ENCODE data around the gene OPCML.

OPCML gene

GRCh38 chr11:133258751-133259150 is 273.6 kb downstream of the OPCML start:
- Histone ChIP-seq H3K9ac (ENCODE audit: low read length) (no peak overlapping the region), H3K9me3 (ENCODE audit: control insufficient read depth, insufficient read depth, low read depth, low read length) (no peaks in the 10 kb centered on the region), H3K27ac (ENCODE audit: low read depth, low read length) (no peak overlapping the region), H3K27me3 (ENCODE audit: control insufficient read depth, insufficient read depth, low read length) (no peaks in the 10 kb centered on the region), H3K4me1 (ENCODE audit: control insufficient read depth, insufficient read depth, low read length) (no peaks in the 10 kb centered on the region), H3K4me3 (ENCODE audit: low read depth, low read length) (no peak overlapping the region), H3K36me3 (ENCODE audit: control insufficient read depth, insufficient read depth, low read length) (no peaks in the 10 kb centered on the region)

- Histone ChIP-seq H3K4me1 (ENCODE audit: control insufficient read depth, insufficient read depth, low read length) (no peaks in the 10 kb centered on the region), H3K4me3 (ENCODE audit: low read depth, low read length) (no peak overlapping the region), H3K36me3 (ENCODE audit: control insufficient read depth, insufficient read depth, low read length) (no peaks in the 10 kb centered on the region), H3K9me3 (ENCODE audit: control insufficient read depth, insufficient read depth, low read depth, low read length) (no peaks in the 10 kb centered on the region), H3K27ac (ENCODE audit: low read depth, low read length) (no peak overlapping the region), H3K27me3 (ENCODE audit: control insufficient read depth, insufficient read depth, low read length) (no peaks in the 10 kb centered on the region), H3K9ac (ENCODE audit: low read length) (no peak overlapping the region)
These were observed 277.7 kb downstream of the OPCML start for GRCh38 chr11:133254601-133255000.

GRCh38 chr11:133253570-133253969 is 278.7 kb downstream of the OPCML start:
- no peak overlapping the region for H3K27ac ChIP-seq (ENCODE audit: low read depth, low read length)
- H3K9ac ChIP-seq (ENCODE audit: low read length): no peak overlapping the region
- H3K9me3 ChIP-seq (ENCODE audit: control insufficient read depth, insufficient read depth, low read depth, low read length): no peaks in the 10 kb centered on the region
- no peaks in the 10 kb centered on the region for H3K36me3 ChIP-seq (ENCODE audit: control insufficient read depth, insufficient read depth, low read length)
- H3K4me1 ChIP-seq (ENCODE audit: control insufficient read depth, insufficient read depth, low read length): no peaks in the 10 kb centered on the region
- no peak overlapping the region for H3K4me3 ChIP-seq (ENCODE audit: low read depth, low read length)
- no peaks in the 10 kb centered on the region for H3K27me3 ChIP-seq (ENCODE audit: control insufficient read depth, insufficient read depth, low read length)

GRCh38 chr11:133251841-133252240 is 280.5 kb downstream of the OPCML start:
- H3K27me3 ChIP-seq (ENCODE audit: control insufficient read depth, insufficient read depth, low read length): no peaks in the 10 kb centered on the region
- H3K9ac ChIP-seq (ENCODE audit: low read length): no peak overlapping the region
- H3K4me1 ChIP-seq (ENCODE audit: control insufficient read depth, insufficient read depth, low read length): no peaks in the 10 kb centered on the region
- H3K27ac ChIP-seq (ENCODE audit: low read depth, low read length): no peak overlapping the region
- H3K4me3 ChIP-seq (ENCODE audit: low read depth, low read length): no peak overlapping the region
- no peaks in the 10 kb centered on the region for H3K9me3 ChIP-seq (ENCODE audit: control insufficient read depth, insufficient read depth, low read depth, low read length)
- no peaks in the 10 kb centered on the region for H3K36me3 ChIP-seq (ENCODE audit: control insufficient read depth, insufficient read depth, low read length)

- H3K9ac ChIP-seq (ENCODE audit: low read length): no peak overlapping the region
- H3K9me3 ChIP-seq (ENCODE audit: control insufficient read depth, insufficient read depth, low read depth, low read length): no peaks in the 10 kb centered on the region
- H3K36me3 ChIP-seq (ENCODE audit: control insufficient read depth, insufficient read depth, low read length): no peaks in the 10 kb centered on the region
- no peaks in the 10 kb centered on the region for H3K4me1 ChIP-seq (ENCODE audit: control insufficient read depth, insufficient read depth, low read length)
- H3K27ac ChIP-seq (ENCODE audit: low read depth, low read length): no peak overlapping the region
- no peaks in the 10 kb centered on the region for H3K27me3 ChIP-seq (ENCODE audit: control insufficient read depth, insufficient read depth, low read length)
- H3K4me3 ChIP-seq (ENCODE audit: low read depth, low read length): no peak overlapping the region
These were observed 282.8 kb downstream of the OPCML start for GRCh38 chr11:133249530-133249929.

- Histone ChIP-seq H3K9me3 (ENCODE audit: control insufficient read depth, insufficient read depth, low read depth, low read length) (no peaks in the 10 kb centered on the region), H3K36me3 (ENCODE audit: control insufficient read depth, insufficient read depth, low read length) (no peaks in the 10 kb centered on the region), H3K27ac (ENCODE audit: low read depth, low read length) (no peak overlapping the region), H3K27me3 (ENCODE audit: control insufficient read depth, insufficient read depth, low read length) (no peaks in the 10 kb centered on the region), H3K9ac (ENCODE audit: low read length) (no peak overlapping the region), H3K4me1 (ENCODE audit: control insufficient read depth, insufficient read depth, low read length) (no peaks in the 10 kb centered on the region), H3K4me3 (ENCODE audit: low read depth, low read length) (no peak overlapping the region)
These were observed 283.2 kb downstream of the OPCML start for GRCh38 chr11:133249065-133249464.

- no peaks in the 10 kb centered on the region for H3K9me3 ChIP-seq (ENCODE audit: control insufficient read depth, insufficient read depth, low read depth, low read length)
- no peaks in the 10 kb centered on the region for H3K27me3 ChIP-seq (ENCODE audit: control insufficient read depth, insufficient read depth, low read length)
- no peak overlapping the region for H3K9ac ChIP-seq (ENCODE audit: low read length)
- H3K4me1 ChIP-seq (ENCODE audit: control insufficient read depth, insufficient read depth, low read length): peaks cover 12% of the 10 kb centered on the region
- H3K27ac ChIP-seq (ENCODE audit: low read depth, low read length): no peak overlapping the region
- no peaks in the 10 kb centered on the region for H3K36me3 ChIP-seq (ENCODE audit: control insufficient read depth, insufficient read depth, low read length)
- H3K4me3 ChIP-seq (ENCODE audit: low read depth, low read length): no peak overlapping the region
These were observed 288.5 kb downstream of the OPCML start for GRCh38 chr11:133243832-133244231.

GRCh38 chr11:133240908-133241655 is 291.2 kb downstream of the OPCML start:
- no peaks in the 10 kb centered on the region for H3K9me3 ChIP-seq (ENCODE audit: control insufficient read depth, insufficient read depth, low read depth, low read length)
- no peak overlapping the region for H3K27ac ChIP-seq (ENCODE audit: low read depth, low read length)
- H3K4me1 ChIP-seq (ENCODE audit: control insufficient read depth, insufficient read depth, low read length): peaks cover 15% of the 10 kb centered on the region
- no peak overlapping the region for H3K9ac ChIP-seq (ENCODE audit: low read length)
- no peaks in the 10 kb centered on the region for H3K27me3 ChIP-seq (ENCODE audit: control insufficient read depth, insufficient read depth, low read length)
- no peak overlapping the region for H3K4me3 ChIP-seq (ENCODE audit: low read depth, low read length)
- H3K36me3 ChIP-seq (ENCODE audit: control insufficient read depth, insufficient read depth, low read length): no peaks in the 10 kb centered on the region

GRCh38 chr11:133239575-133239974 is 292.7 kb downstream of the OPCML start:
- H3K27me3 ChIP-seq (ENCODE audit: control insufficient read depth, insufficient read depth, low read length): no peaks in the 10 kb centered on the region
- no peak overlapping the region for H3K9ac ChIP-seq (ENCODE audit: low read length)
- no peaks in the 10 kb centered on the region for H3K9me3 ChIP-seq (ENCODE audit: control insufficient read depth, insufficient read depth, low read depth, low read length)
- peaks cover 15% of the 10 kb centered on the region for H3K4me1 ChIP-seq (ENCODE audit: control insufficient read depth, insufficient read depth, low read length)
- no peaks in the 10 kb centered on the region for H3K36me3 ChIP-seq (ENCODE audit: control insufficient read depth, insufficient read depth, low read length)
- no peak overlapping the region for H3K27ac ChIP-seq (ENCODE audit: low read depth, low read length)
- no peak overlapping the region for H3K4me3 ChIP-seq (ENCODE audit: low read depth, low read length)

- H3K27me3 ChIP-seq (ENCODE audit: control insufficient read depth, insufficient read depth, low read length): no peaks in the 10 kb centered on the region
- peaks cover 15% of the 10 kb centered on the region for H3K4me1 ChIP-seq (ENCODE audit: control insufficient read depth, insufficient read depth, low read length)
- H3K27ac ChIP-seq (ENCODE audit: low read depth, low read length): no peak overlapping the region
- no peaks in the 10 kb centered on the region; the same call in 1 of the 2 replicates for H3K9me3 ChIP-seq (ENCODE audit: control insufficient read depth, insufficient read depth, low read depth, low read length)
- H3K36me3 ChIP-seq (ENCODE audit: control insufficient read depth, insufficient read depth, low read length): no peaks in the 10 kb centered on the region
- no peak overlapping the region for H3K4me3 ChIP-seq (ENCODE audit: low read depth, low read length)
- no peak overlapping the region for H3K9ac ChIP-seq (ENCODE audit: low read length)
These were observed 293.8 kb downstream of the OPCML start for GRCh38 chr11:133238495-133238894.

- Histone ChIP-seq H3K9me3 (ENCODE audit: control insufficient read depth, insufficient read depth, low read depth, low read length) (peaks cover 4% of the 10 kb centered on the region), H3K27ac (ENCODE audit: low read depth, low read length) (no peak overlapping the region), H3K9ac (ENCODE audit: low read length) (no peak overlapping the region), H3K4me1 (ENCODE audit: control insufficient read depth, insufficient read depth, low read length) (peaks cover 15% of the 10 kb centered on the region), H3K4me3 (ENCODE audit: low read depth, low read length) (no peak overlapping the region), H3K36me3 (ENCODE audit: control insufficient read depth, insufficient read depth, low read length) (no peaks in the 10 kb centered on the region), H3K27me3 (ENCODE audit: control insufficient read depth, insufficient read depth, low read length) (no peaks in the 10 kb centered on the region)
These were observed 294.3 kb downstream of the OPCML start for GRCh38 chr11:133238027-133238426.
